IMR-90 (cell line): Measurements from ENCODE around the gene HEBP1. TPM values are rescaled to one million over a fixed set of nuclear protein-coding genes. Genes with fewer than 3 reads are reported as not detected.
A peak's percentile ranks its signal among the peaks of the same experiment; 100 is the strongest.

ENCODE experiments used
- ATAC-seq: fragments of 200-7000 bp; cut with Tn5 transposase; 2 replicates; pipeline ENCODE4 v1.9.1; 2020; ENCODE audit warnings: low read depth, mild to moderate bottlenecking, moderate library complexity
- BruUV-seq: library from RNA; stranded (reverse); fragments of 400-500 nt; replicated peaks from 2 replicates; lab custom pipeline; 2021; lab: Mats Ljungman, UMichigan
- CTCF ChIA-PET: fragments of 300-600 bp; formaldehyde crosslinking; extraction: SDS; loops from one replicate; lab custom pipeline; 2021; ENCODE audit warnings: antibody characterized with exemption; lab: Yijun Ruan, JAX
- POLR2A ChIA-PET: fragments of 300-600 bp; sonication (Branson Sonifier 250); formaldehyde crosslinking; loops from one replicate; lab custom pipeline; 2022; ENCODE audit warnings: antibody characterized with exemption; ENCODE audit not compliant: unreplicated experiment; lab: Charles Lee
- DNase-seq: peaks from one replicate; pipeline ENCODE4 v3.0.0; 2013
- H2AFZ ChIP-seq: replicated peaks from 2 replicates; pipeline ENCODE3; 2013; ENCODE audit warnings: low read length, mild to moderate bottlenecking; ENCODE audit not compliant: poor library complexity
- H2AK5ac ChIP-seq: 2 replicates; pipeline ENCODE4 v1.6.1; 2013; ENCODE audit warnings: low read depth, low read length, inconsistent platforms
- H2AK9ac ChIP-seq: replicated peaks from 2 replicates; pipeline ENCODE3; 2013; ENCODE audit warnings: mild to moderate bottlenecking, low read depth, low read length, moderate library complexity; ENCODE audit not compliant: poor library complexity
- H2BK120ac ChIP-seq: 2 replicates; pipeline ENCODE4 v1.6.1; 2013; ENCODE audit warnings: low read depth, low read length, inconsistent platforms
- H2BK15ac ChIP-seq: 3 replicates; pipeline ENCODE4 v1.6.1; 2013; ENCODE audit warnings: low read depth, low read length, inconsistent platforms
- H2BK20ac ChIP-seq: 2 replicates; pipeline ENCODE4 v1.6.1; 2013; ENCODE audit warnings: low read depth, mild to moderate bottlenecking, inconsistent platforms, low read length, moderate library complexity
- H2BK5ac ChIP-seq: 2 replicates; pipeline ENCODE4 v1.6.1; 2013; ENCODE audit warnings: mild to moderate bottlenecking, low read depth, low read length, inconsistent platforms; ENCODE audit not compliant: poor library complexity, severe bottlenecking
- H3K14ac ChIP-seq: replicated peaks from 2 replicates; pipeline ENCODE4 v1.6.1; 2013; ENCODE audit warnings: low read depth, low read length, inconsistent platforms
- H3K18ac ChIP-seq: 2 replicates; pipeline ENCODE4 v1.6.1; 2013; ENCODE audit warnings: low read depth, low read length, control low read depth
- H3K23ac ChIP-seq: 2 replicates; pipeline ENCODE4 v1.6.1; 2013; ENCODE audit warnings: low read depth, low read length, inconsistent platforms
- H3K27ac ChIP-seq: 2 replicates; pipeline ENCODE4 v1.5.1; 2013; ENCODE audit warnings: mild to moderate bottlenecking, control low read depth, low read length; ENCODE audit not compliant: insufficient read depth
- H3K27me3 ChIP-seq: 2 replicates; pipeline ENCODE4 v1.6.1; 2013; ENCODE audit warnings: low read length; ENCODE audit not compliant: control insufficient read depth, insufficient read depth
- H3K36me3 ChIP-seq: 2 replicates; pipeline ENCODE4 v1.6.1; 2013; ENCODE audit warnings: low read length, mixed read lengths; ENCODE audit not compliant: control insufficient read depth, insufficient read depth
- H3K4ac ChIP-seq: 2 replicates; pipeline ENCODE4 v1.6.1; 2013; ENCODE audit warnings: low read depth, low read length, inconsistent platforms
- H3K4me1 ChIP-seq: 2 replicates; pipeline ENCODE4 v1.6.1; 2013; ENCODE audit warnings: low read length, mixed read lengths; ENCODE audit not compliant: control insufficient read depth, insufficient read depth
- H3K4me2 ChIP-seq: 2 replicates; pipeline ENCODE4 v1.6.1; 2013; ENCODE audit warnings: low read depth, mild to moderate bottlenecking, control low read depth, low read length, moderate library complexity
- H3K4me3 ChIP-seq: 2 replicates; pipeline ENCODE4 v1.5.1; 2013; ENCODE audit warnings: low read depth, mild to moderate bottlenecking, control low read depth, low read length, moderate library complexity; ENCODE audit not compliant: insufficient read depth
- H3K56ac ChIP-seq: 2 replicates; pipeline ENCODE4 v1.6.1; 2013; ENCODE audit warnings: low read length, inconsistent platforms; ENCODE audit not compliant: insufficient read depth; ENCODE audit errors: extremely low read depth
- H3K79me1 ChIP-seq, 2 experiments: 2 replicates each; pipeline ENCODE4 v1.6.1; 2013; ENCODE audit warnings: low read length in 2 of 2, inconsistent platforms in 1 of 2, low read depth in 1 of 2
- H3K9ac ChIP-seq: 2 replicates; pipeline ENCODE4 v1.6.1; 2013; ENCODE audit warnings: low read depth, low read length, control low read depth
- H3K9me1 ChIP-seq: 2 replicates; pipeline ENCODE4 v1.6.1; 2013; ENCODE audit warnings: low read length, inconsistent platforms; ENCODE audit not compliant: insufficient read depth
- H3K9me3 ChIP-seq: 2 replicates; pipeline ENCODE4 v1.6.1; 2013; ENCODE audit warnings: low read length; ENCODE audit not compliant: control insufficient read depth, insufficient read depth
- H4K20me1 ChIP-seq: 2 replicates; pipeline ENCODE4 v1.6.1; 2013; ENCODE audit warnings: low read length, inconsistent platforms; ENCODE audit not compliant: insufficient read depth
- H4K5ac ChIP-seq: 2 replicates; pipeline ENCODE4 v1.6.1; 2013; ENCODE audit warnings: mild to moderate bottlenecking, low read depth, low read length, control low read depth
- H4K8ac ChIP-seq, 2 experiments: 2 replicates each; pipeline ENCODE4 v1.6.1; 2013; ENCODE audit warnings: low read depth in 2 of 2, low read length in 2 of 2, control low read depth in 1 of 2, inconsistent platforms in 1 of 2
- H4K91ac ChIP-seq: 2 replicates; pipeline ENCODE4 v1.6.1; 2013; ENCODE audit warnings: low read depth, low read length, inconsistent platforms; ENCODE audit not compliant: insufficient read depth
- CEBPB ChIP-seq: IDR thresholded peaks from 2 replicates; pipeline ENCODE4 v1.6.1; 2012; ENCODE audit warnings: low read depth, low read length, improper control_type of control experiment
- CHD1 ChIP-seq: IDR thresholded peaks from 2 replicates; pipeline ENCODE4 v1.6.1; 2012; ENCODE audit warnings: low read depth, low read length, improper control_type of control experiment
- CTCF ChIP-seq: conservative IDR thresholded peaks from 2 replicates; pipeline ENCODE4 v1.5.1; 2012; ENCODE audit warnings: mild to moderate bottlenecking, low read depth, low read length, improper control_type of control experiment
- ELK1 ChIP-seq: fragments of 150-350 bp; IDR thresholded peaks from 2 replicates; pipeline ENCODE4 v1.6.1; 2016; ENCODE audit warnings: low read depth, mild to moderate bottlenecking, low read length, moderate library complexity, borderline replicate concordance
- FOS ChIP-seq: fragments of 150-350 bp; IDR thresholded peaks from 2 replicates; pipeline ENCODE4 v1.6.1; 2016; ENCODE audit warnings: low read depth, low read length
- MAFK ChIP-seq: IDR thresholded peaks from 2 replicates; pipeline ENCODE4 v1.6.1; 2012; ENCODE audit warnings: low read depth, low read length, improper control_type of control experiment
- MAZ ChIP-seq: IDR thresholded peaks from 2 replicates; pipeline ENCODE4 v1.6.1; 2012; ENCODE audit warnings: low read depth, mild to moderate bottlenecking, low read length, improper control_type of control experiment, moderate library complexity, borderline replicate concordance
- MXI1 ChIP-seq: IDR thresholded peaks from 2 replicates; pipeline ENCODE4 v1.6.1; 2012; ENCODE audit warnings: low read depth, mild to moderate bottlenecking, low read length, moderate library complexity, borderline replicate concordance
- NFE2L2 ChIP-seq: fragments of 150-350 bp; IDR thresholded peaks from 2 replicates; pipeline ENCODE4 v1.6.1; 2016; ENCODE audit warnings: low read depth, mild to moderate bottlenecking, low read length
- POLR2A ChIP-seq: IDR thresholded peaks from 2 replicates; pipeline ENCODE4 v1.6.1; 2012; ENCODE audit warnings: mild to moderate bottlenecking, low read depth, low read length
- RCOR1 ChIP-seq: IDR thresholded peaks from 2 replicates; pipeline ENCODE4 v1.6.1; 2012; ENCODE audit warnings: mild to moderate bottlenecking, low read length, improper control_type of control experiment; ENCODE audit not compliant: insufficient replicate concordance
- RFX5 ChIP-seq: IDR thresholded peaks from 2 replicates; pipeline ENCODE4 v1.8.0; 2012; ENCODE audit warnings: low read depth, mild to moderate bottlenecking, low read length, moderate library complexity
- SMC3 ChIP-seq: fragments of 150-350 bp; IDR thresholded peaks from 2 replicates; pipeline ENCODE4 v1.6.1; 2016; ENCODE audit warnings: low read depth, mild to moderate bottlenecking, antibody characterized with exemption, low read length, moderate library complexity
- USF2 ChIP-seq: fragments of 150-350 bp; IDR thresholded peaks from 2 replicates; pipeline ENCODE4 v1.6.1; 2017; ENCODE audit warnings: mild to moderate bottlenecking, antibody characterized with exemption, low read length, low read depth
- WGBS, 2 experiments: methylation state at CpG; one replicate each; pipeline versions ENCODE4 v1.1.5 to v1.1.7; 2013; ENCODE audit warnings: missing lambda C conversion rate in 2 of 2; ENCODE audit not compliant: insufficient read length in 1 of 2; ENCODE audit errors: extremely low coverage in 2 of 2; 5-methylcytosine and 5-hydroxymethylcytosine counted together
- dilution Hi-C: fragments of 300-500 bp; cut with HindIII; formaldehyde crosslinking; loops from one replicate; pipeline ENCODE4 v1.14.3; 2018; ENCODE audit warnings: low sequenced_read_pairs; ENCODE audit not compliant: unreplicated experiment
- in situ Hi-C: fragments of 300-500 bp; cut with MboI; formaldehyde crosslinking; loops from 3 replicates; pipeline ENCODE4 v1.14.3; 2019; ENCODE audit warnings: low sequenced_read_pairs, inconsistent platforms, mixed read lengths
- intact Hi-C: fragments of 100-400 bp; cut with micrococcal nuclease; formaldehyde crosslinking; loops from 2 replicates; pipeline ENCODE4 v1.10.0; 2022
- polyA plus RNA-seq, 3 experiments: library from polyadenylated mRNA; depleted of rRNA; stranded (reverse); fragments of >200 nt; gene quantifications; 2 replicates each; pipeline ENCODE4 v1.2.3, GENCODE V29; 2012; ENCODE audit warnings: low replicate concordance in 1 of 3
- total RNA-seq: library from RNA; depleted of rRNA; stranded (reverse); fragments of >200 nt; gene quantifications from 2 replicates; pipeline ENCODE4 v1.2.3, GENCODE V29; 2012

The HEBP1 gene
- total and polyA plus RNA-seq, 2 of the 4 experiments (the other 2 are of a cell fraction), result 18.8 to 49.2 TPM

GRCh38 chr12:13026286-13026685, 26.2 kb upstream of the HEBP1 start:
- no peak overlapping the region for H4K8ac ChIP-seq
- no TSS peak for BruUV-seq
- no peak for TF ChIP-seq MAZ
- no peak for TF ChIP-seq CHD1
- TF ChIP-seq RCOR1, result no peak
- TF ChIP-seq SMC3, result no peak
- no peak for TF ChIP-seq MAFK
- no peak for TF ChIP-seq CEBPB
- TF ChIP-seq CTCF, result no peak
- no peak for TF ChIP-seq USF2
- TF ChIP-seq POLR2A, result no peak
- TF ChIP-seq NFE2L2, result no peak
- no peak for TF ChIP-seq MXI1
- no peak for TF ChIP-seq FOS
- TF ChIP-seq RFX5, result no peak
- no peak for TF ChIP-seq ELK1
- H3K9me3 ChIP-seq, result no peaks in the 10 kb centered on the region
- peak overlapping the region; percentile 92 for H3K23ac ChIP-seq
- dilution Hi-C loops (no loop called here), in situ Hi-C loops (loop anchor here (5.0 to 25.0 kb wide), 2 partner anchors 186 to 511 kb away; no protein-coding TSS in a partner anchor), intact Hi-C loops (loop anchor here (1.0 kb wide), 1 partner anchor 182 kb away; no protein-coding TSS in a partner anchor)
- H2AK9ac ChIP-seq, result no peak overlapping the region
- H2BK120ac ChIP-seq, result no peak overlapping the region; the same call in 1 of the 2 replicates
- 0 out of 2 replicates have a peak overlapping the region, but pooled peaks have one; percentile 36 for H3K14ac ChIP-seq
- POLR2A ChIA-PET, result interaction anchor here (0.7 kb wide), 1 partner anchor 19 kb away, joined by 5 read pairs; no protein-coding TSS in a partner anchor
- CTCF ChIA-PET, result interaction anchor here (1.0 to 1.1 kb wide), 2 partner anchors 9 to 187 kb away, joined by 3 read pairs; no protein-coding TSS in a partner anchor
- no peak overlapping the region for H4K91ac ChIP-seq
- H3K4ac ChIP-seq, result no peak overlapping the region
- ATAC-seq (no peak), DNase-seq (no peak)
- no peak overlapping the region for H3K4me3 ChIP-seq
- H2BK5ac ChIP-seq, result no peak overlapping the region
- no peaks in the 10 kb centered on the region for H3K79me1 ChIP-seq
- peak overlapping the region; percentile 25 for H2BK20ac ChIP-seq
- peak overlapping the region; percentile 35 for H3K18ac ChIP-seq
- no peak overlapping the region for H3K9ac ChIP-seq
- no peak overlapping the region for H4K5ac ChIP-seq
- H3K27ac ChIP-seq, result no peak overlapping the region
- H3K4me2 ChIP-seq, result peak overlapping the region; percentile 37; the same call in 1 of the 2 replicates
- H4K20me1 ChIP-seq, result no peaks in the 10 kb centered on the region
- H2BK15ac ChIP-seq, result no peak overlapping the region
- H3K56ac ChIP-seq, result no peak overlapping the region
- H2AFZ ChIP-seq, result peak overlapping the region; percentile 54
- H3K4me1 ChIP-seq, result peaks cover 3% of the 10 kb centered on the region
- H3K36me3 ChIP-seq, result no peaks in the 10 kb centered on the region
- no CpG with 5 or more reads among the region's 1 CpG for WGBS, 2 experiments
- H3K9me1 ChIP-seq, result no peaks in the 10 kb centered on the region
- 0 out of 2 replicates have a peak overlapping the region, but pooled peaks have one; percentile 34 for H2AK5ac ChIP-seq
- H3K27me3 ChIP-seq, result peaks cover 2% of the 10 kb centered on the region; the same call in 1 of the 2 replicates
